GM23338 (cell line): Measurements from ENCODE around the gene EXOC2. TPM values are rescaled to one million over a fixed set of nuclear protein-coding genes. Genes with fewer than 3 reads are reported as not detected.

ENCODE experiments used
- ATAC-seq: fragments of 200-7000 bp; cut with Tn5 transposase; 3 replicates; pipeline ENCODE4 v1.9.1; 2020
- DNase-seq: peaks from one replicate; pipeline ENCODE4 v3.0.0-alpha.2; 2015; ENCODE audit warnings: low spot score
- H2AFZ ChIP-seq: fragments of 200-600 bp; sonication (generic); 2 replicates; pipeline ENCODE4 v1.8.0; 2016; ENCODE audit warnings: antibody characterized with exemption, mild to moderate bottlenecking, moderate library complexity
- H3F3A ChIP-seq: fragments of 200-600 bp; sonication (generic); replicated peaks from 2 replicates; pipeline ENCODE4 v1.8.0; 2017; ENCODE audit warnings: antibody characterized with exemption, mixed run types, low read depth
- H3K27ac ChIP-seq: fragments of 200-600 bp; sonication (generic); 2 replicates; pipeline ENCODE4 v1.6.1; 2016; ENCODE audit warnings: low read depth
- H3K27me3 ChIP-seq: fragments of 200-600 bp; sonication (generic); 2 replicates; pipeline ENCODE4 v1.8.0; 2016; ENCODE audit warnings: mild to moderate bottlenecking, mixed run types, moderate library complexity; ENCODE audit not compliant: insufficient read depth
- H3K36me3 ChIP-seq: fragments of 200-600 bp; sonication (generic); 2 replicates; pipeline ENCODE4 v1.8.0; 2016; ENCODE audit warnings: mild to moderate bottlenecking; ENCODE audit not compliant: insufficient read depth
- H3K4me1 ChIP-seq: fragments of 200-600 bp; sonication (generic); 2 replicates; pipeline ENCODE4 v1.8.0; 2016; ENCODE audit warnings: mild to moderate bottlenecking, moderate library complexity; ENCODE audit not compliant: insufficient read depth
- H3K4me2 ChIP-seq: fragments of 200-600 bp; sonication (generic); 2 replicates; pipeline ENCODE4 v1.7.1; 2017; ENCODE audit warnings: mixed run types
- H3K4me3 ChIP-seq: fragments of 200-600 bp; sonication (generic); 2 replicates; pipeline ENCODE4 v1.6.1; 2016; ENCODE audit warnings: mixed run types
- H3K79me2 ChIP-seq: fragments of 200-600 bp; sonication (generic); replicated peaks from 2 replicates; pipeline ENCODE4 v1.8.0; 2017; ENCODE audit warnings: mild to moderate bottlenecking; ENCODE audit not compliant: insufficient read depth
- H3K9me2 ChIP-seq: fragments of 200-600 bp; sonication (generic); 2 replicates; pipeline ENCODE4 v1.8.0; 2017; ENCODE audit not compliant: insufficient read depth
- H4K20me1 ChIP-seq: fragments of 200-600 bp; sonication (generic); replicated peaks from 2 replicates; pipeline ENCODE4 v1.8.0; 2017; ENCODE audit warnings: mild to moderate bottlenecking; ENCODE audit not compliant: insufficient read depth
- H3K27ac Mint-ChIP-seq: 2 replicates; pipeline ENCODE4 v1.8.0; 2020; ENCODE audit warnings: inconsistent platforms, mild to moderate bottlenecking, moderate library complexity, mixed read lengths
- H3K27me3 Mint-ChIP-seq: 3 replicates; pipeline ENCODE4 v1.8.0; 2022; ENCODE audit warnings: low read depth, mild to moderate bottlenecking, moderate library complexity, mixed read lengths, inconsistent platforms; ENCODE audit not compliant: insufficient read depth, poor library complexity
- H3K36me3 Mint-ChIP-seq: 3 replicates; pipeline ENCODE4 v1.8.0; 2021; ENCODE audit warnings: low read depth, mild to moderate bottlenecking, inconsistent platforms, moderate library complexity, mixed read lengths
- H3K4me1 Mint-ChIP-seq: 3 replicates; pipeline ENCODE4 v1.8.0; 2020; ENCODE audit warnings: mild to moderate bottlenecking, inconsistent platforms, mixed read lengths
- H3K4me3 Mint-ChIP-seq: 3 replicates; pipeline ENCODE4 v1.8.0; 2021; ENCODE audit warnings: moderate library complexity, mild to moderate bottlenecking, inconsistent platforms, mixed read lengths
- H3K9me3 Mint-ChIP-seq: 3 replicates; pipeline ENCODE4 v1.8.0; 2020; ENCODE audit warnings: moderate library complexity, mild to moderate bottlenecking, inconsistent platforms, mixed read lengths
- CREB1 ChIP-seq: fragments of 250-450 bp; sonication (Bioruptor Pico); IDR thresholded peaks from 2 replicates; pipeline ENCODE4 v1.5.0; 2020; ENCODE audit warnings: low read depth, mild to moderate bottlenecking, moderate library complexity
- ETS1 ChIP-seq: IDR thresholded peaks from 2 replicates; pipeline ENCODE4 v1.6.1; 2016; ENCODE audit warnings: antibody characterized with exemption
- EZH2 ChIP-seq: fragments of 200-600 bp; sonication (generic); IDR thresholded peaks from one replicate; pipeline ENCODE4 v1.8.0; 2017; ENCODE audit warnings: antibody characterized with exemption, mild to moderate bottlenecking, low read depth; ENCODE audit not compliant: unreplicated experiment
- EZH2phosphoT487 ChIP-seq: fragments of 200-600 bp; sonication (generic); IDR thresholded peaks from one replicate; pipeline ENCODE4 v1.8.1; 2018; ENCODE audit warnings: antibody characterized with exemption; ENCODE audit not compliant: unreplicated experiment
- JUNB ChIP-seq: IDR thresholded peaks from one replicate; pipeline ENCODE4 v1.6.1; 2016; ENCODE audit warnings: antibody characterized with exemption; ENCODE audit not compliant: unreplicated experiment
- NANOG ChIP-seq: IDR thresholded peaks from 2 replicates; pipeline ENCODE4 v1.6.1; 2016; ENCODE audit warnings: antibody characterized with exemption, borderline replicate concordance
- POLR2AphosphoS5 ChIP-seq: IDR thresholded peaks from 2 replicates; pipeline ENCODE4 v1.6.1; 2016; ENCODE audit warnings: antibody characterized with exemption, low read depth
- REST ChIP-seq: IDR thresholded peaks from one replicate; pipeline ENCODE4 v1.6.1; 2018; ENCODE audit warnings: antibody characterized with exemption; ENCODE audit not compliant: unreplicated experiment
- STAT1 ChIP-seq: IDR thresholded peaks from one replicate; pipeline ENCODE4 v1.6.1; 2016; ENCODE audit warnings: antibody characterized with exemption; ENCODE audit not compliant: unreplicated experiment
- ZNF114 ChIP-seq: fragments of 250-450 bp; sonication (Bioruptor Pico); IDR thresholded peaks from 2 replicates; pipeline ENCODE4 v1.5.0; 2020; ENCODE audit warnings: mild to moderate bottlenecking, moderate library complexity
- ZNF331 ChIP-seq: fragments of 250-450 bp; sonication (Bioruptor Pico); IDR thresholded peaks from 2 replicates; pipeline ENCODE4 v1.5.0; 2020; ENCODE audit warnings: low read depth, mild to moderate bottlenecking, moderate library complexity
- polyA plus RNA-seq: library from polyadenylated mRNA; unstranded; fragments of >200 nt; fragmentation: Nextera tagmentation; extraction: Ambion mirVana; gene quantifications from 2 replicates; pipeline ENCODE4 v1.2.1, GENCODE V29; 2016
- total RNA-seq: library from RNA; depleted of rRNA; stranded (reverse); fragments of >200 nt; shearing (Covaris generic); gene quantifications from 2 replicates; pipeline ENCODE4 v1.2.3, GENCODE V29; 2014
- TF ChIP-seq, protein P1 (sequence below), 2 experiments: fragments of 200-600 bp in 1 of 2; sonication (generic) in 1 of 2; conservative IDR thresholded peaks; 2 replicates each; pipeline versions ENCODE4 v1.5.1 to v1.6.1; 2016 to 2017; ENCODE audit warnings: antibody characterized with exemption in 2 of 2, low read depth in 2 of 2, mild to moderate bottlenecking in 2 of 2, moderate library complexity in 1 of 2
- TF ChIP-seq, protein P2 (sequence below): fragments of 250-450 bp; sonication (Bioruptor Pico); IDR thresholded peaks from 2 replicates; pipeline ENCODE4 v1.5.0; 2020; ENCODE audit warnings: mild to moderate bottlenecking, moderate library complexity

EXOC2 gene
- total and polyA plus RNA-seq, 2 experiments from 2014 or later, result 28.7 to 93.6 TPM

GRCh38 chr6:568954-569523, 123.9 kb downstream of the EXOC2 start:
- Histone ChIP-seq H3F3A (no peaks in the 10 kb centered on the region), H3K4me2 (no peak overlapping the region), H3K79me2 (no peaks in the 10 kb centered on the region), H4K20me1 (no peaks in the 10 kb centered on the region; the same call in 1 of the 2 replicates), H3K27ac (no peak overlapping the region), H3K27me3 (no peaks in the 10 kb centered on the region), H3K4me3 (no peak overlapping the region), H3K4me1 (no peaks in the 10 kb centered on the region), H2AFZ (no peak overlapping the region), H3K36me3 (peaks cover 18% of the 10 kb centered on the region; the same call in 1 of the 2 replicates), H3K9me2 (no peaks in the 10 kb centered on the region)
- no peak for ATAC-seq
- no peaks in the 10 kb centered on the region for H3K4me1 Mint-ChIP-seq
- TF ChIP-seq EZH2 (no peak), EZH2phosphoT487 (no peak), JUNB (no peak), REST (no peak), ETS1 (no peak), CREB1 (CRISPR knock-in tag) (no peak), ZNF114 (CRISPR knock-in tag) (no peak), NANOG (no peak), ZNF331 (no peak), POLR2AphosphoS5 (no peak), STAT1 (no peak)
- TF ChIP-seq, protein P1, sequence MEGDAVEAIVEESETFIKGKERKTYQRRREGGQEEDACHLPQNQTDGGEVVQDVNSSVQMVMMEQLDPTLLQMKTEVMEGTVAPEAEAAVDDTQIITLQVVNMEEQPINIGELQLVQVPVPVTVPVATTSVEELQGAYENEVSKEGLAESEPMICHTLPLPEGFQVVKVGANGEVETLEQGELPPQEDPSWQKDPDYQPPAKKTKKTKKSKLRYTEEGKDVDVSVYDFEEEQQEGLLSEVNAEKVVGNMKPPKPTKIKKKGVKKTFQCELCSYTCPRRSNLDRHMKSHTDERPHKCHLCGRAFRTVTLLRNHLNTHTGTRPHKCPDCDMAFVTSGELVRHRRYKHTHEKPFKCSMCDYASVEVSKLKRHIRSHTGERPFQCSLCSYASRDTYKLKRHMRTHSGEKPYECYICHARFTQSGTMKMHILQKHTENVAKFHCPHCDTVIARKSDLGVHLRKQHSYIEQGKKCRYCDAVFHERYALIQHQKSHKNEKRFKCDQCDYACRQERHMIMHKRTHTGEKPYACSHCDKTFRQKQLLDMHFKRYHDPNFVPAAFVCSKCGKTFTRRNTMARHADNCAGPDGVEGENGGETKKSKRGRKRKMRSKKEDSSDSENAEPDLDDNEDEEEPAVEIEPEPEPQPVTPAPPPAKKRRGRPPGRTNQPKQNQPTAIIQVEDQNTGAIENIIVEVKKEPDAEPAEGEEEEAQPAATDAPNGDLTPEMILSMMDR (conservative IDR thresholded peaks at IDR 0.05; ENCODE audit: low read depth in 2 of 2), result no peak
- TF ChIP-seq, protein P2, sequence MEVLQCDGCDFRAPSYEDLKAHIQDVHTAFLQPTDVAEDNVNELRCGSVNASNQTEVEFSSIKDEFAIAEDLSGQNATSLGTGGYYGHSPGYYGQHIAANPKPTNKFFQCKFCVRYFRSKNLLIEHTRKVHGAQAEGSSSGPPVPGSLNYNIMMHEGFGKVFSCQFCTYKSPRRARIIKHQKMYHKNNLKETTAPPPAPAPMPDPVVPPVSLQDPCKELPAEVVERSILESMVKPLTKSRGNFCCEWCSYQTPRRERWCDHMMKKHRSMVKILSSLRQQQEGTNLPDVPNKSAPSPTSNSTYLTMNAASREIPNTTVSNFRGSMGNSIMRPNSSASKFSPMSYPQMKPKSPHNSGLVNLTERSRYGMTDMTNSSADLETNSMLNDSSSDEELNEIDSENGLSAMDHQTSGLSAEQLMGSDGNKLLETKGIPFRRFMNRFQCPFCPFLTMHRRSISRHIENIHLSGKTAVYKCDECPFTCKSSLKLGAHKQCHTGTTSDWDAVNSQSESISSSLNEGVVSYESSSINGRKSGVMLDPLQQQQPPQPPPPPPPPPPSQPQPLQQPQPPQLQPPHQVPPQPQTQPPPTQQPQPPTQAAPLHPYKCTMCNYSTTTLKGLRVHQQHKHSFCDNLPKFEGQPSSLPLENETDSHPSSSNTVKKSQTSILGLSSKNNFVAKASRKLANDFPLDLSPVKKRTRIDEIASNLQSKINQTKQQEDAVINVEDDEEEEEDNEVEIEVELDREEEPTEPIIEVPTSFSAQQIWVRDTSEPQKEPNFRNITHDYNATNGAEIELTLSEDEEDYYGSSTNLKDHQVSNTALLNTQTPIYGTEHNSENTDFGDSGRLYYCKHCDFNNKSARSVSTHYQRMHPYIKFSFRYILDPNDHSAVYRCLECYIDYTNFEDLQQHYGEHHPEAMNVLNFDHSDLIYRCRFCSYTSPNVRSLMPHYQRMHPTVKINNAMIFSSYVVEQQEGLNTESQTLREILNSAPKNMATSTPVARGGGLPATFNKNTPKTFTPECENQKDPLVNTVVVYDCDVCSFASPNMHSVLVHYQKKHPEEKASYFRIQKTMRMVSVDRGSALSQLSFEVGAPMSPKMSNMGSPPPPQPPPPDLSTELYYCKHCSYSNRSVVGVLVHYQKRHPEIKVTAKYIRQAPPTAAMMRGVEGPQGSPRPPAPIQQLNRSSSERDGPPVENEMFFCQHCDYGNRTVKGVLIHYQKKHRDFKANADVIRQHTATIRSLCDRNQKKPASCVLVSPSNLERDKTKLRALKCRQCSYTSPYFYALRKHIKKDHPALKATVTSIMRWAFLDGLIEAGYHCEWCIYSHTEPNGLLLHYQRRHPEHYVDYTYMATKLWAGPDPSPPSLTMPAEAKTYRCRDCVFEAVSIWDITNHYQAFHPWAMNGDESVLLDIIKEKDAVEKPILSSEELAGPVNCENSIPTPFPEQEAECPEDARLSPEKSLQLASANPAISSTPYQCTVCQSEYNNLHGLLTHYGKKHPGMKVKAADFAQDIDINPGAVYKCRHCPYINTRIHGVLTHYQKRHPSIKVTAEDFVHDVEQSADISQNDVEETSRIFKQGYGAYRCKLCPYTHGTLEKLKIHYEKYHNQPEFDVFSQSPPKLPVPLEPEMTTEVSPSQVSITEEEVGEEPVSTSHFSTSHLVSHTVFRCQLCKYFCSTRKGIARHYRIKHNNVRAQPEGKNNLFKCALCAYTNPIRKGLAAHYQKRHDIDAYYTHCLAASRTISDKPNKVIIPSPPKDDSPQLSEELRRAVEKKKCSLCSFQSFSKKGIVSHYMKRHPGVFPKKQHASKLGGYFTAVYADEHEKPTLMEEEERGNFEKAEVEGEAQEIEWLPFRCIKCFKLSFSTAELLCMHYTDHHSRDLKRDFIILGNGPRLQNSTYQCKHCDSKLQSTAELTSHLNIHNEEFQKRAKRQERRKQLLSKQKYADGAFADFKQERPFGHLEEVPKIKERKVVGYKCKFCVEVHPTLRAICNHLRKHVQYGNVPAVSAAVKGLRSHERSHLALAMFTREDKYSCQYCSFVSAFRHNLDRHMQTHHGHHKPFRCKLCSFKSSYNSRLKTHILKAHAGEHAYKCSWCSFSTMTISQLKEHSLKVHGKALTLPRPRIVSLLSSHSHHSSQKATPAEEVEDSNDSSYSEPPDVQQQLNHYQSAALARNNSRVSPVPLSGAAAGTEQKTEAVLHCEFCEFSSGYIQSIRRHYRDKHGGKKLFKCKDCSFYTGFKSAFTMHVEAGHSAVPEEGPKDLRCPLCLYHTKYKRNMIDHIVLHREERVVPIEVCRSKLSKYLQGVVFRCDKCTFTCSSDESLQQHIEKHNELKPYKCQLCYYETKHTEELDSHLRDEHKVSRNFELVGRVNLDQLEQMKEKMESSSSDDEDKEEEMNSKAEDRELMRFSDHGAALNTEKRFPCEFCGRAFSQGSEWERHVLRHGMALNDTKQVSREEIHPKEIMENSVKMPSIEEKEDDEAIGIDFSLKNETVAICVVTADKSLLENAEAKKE (CRISPR knock-in tag), result no peak
- H3K4me3 Mint-ChIP-seq, result no peak overlapping the region
- no peak overlapping the region for H3K27ac Mint-ChIP-seq
- no peak for DNase-seq
- no peaks in the 10 kb centered on the region for H3K27me3 Mint-ChIP-seq
- peaks cover 42% of the 10 kb centered on the region for H3K36me3 Mint-ChIP-seq
- H3K9me3 Mint-ChIP-seq, result no peaks in the 10 kb centered on the region
